ENCODE results near the gene EPHB1. TPM values are rescaled to one million over a fixed set of nuclear protein-coding genes. Genes with fewer than 3 reads are reported as not detected.
"Not testable (repeated sequence)": the region's sequence is repeated elsewhere in the genome, so short reads cannot be mapped to it uniquely, and the experiment has no call there.

EPHB1 gene
- total RNA-seq, 1 donor from 2014 or later, result 0.71 TPM

DNA sequence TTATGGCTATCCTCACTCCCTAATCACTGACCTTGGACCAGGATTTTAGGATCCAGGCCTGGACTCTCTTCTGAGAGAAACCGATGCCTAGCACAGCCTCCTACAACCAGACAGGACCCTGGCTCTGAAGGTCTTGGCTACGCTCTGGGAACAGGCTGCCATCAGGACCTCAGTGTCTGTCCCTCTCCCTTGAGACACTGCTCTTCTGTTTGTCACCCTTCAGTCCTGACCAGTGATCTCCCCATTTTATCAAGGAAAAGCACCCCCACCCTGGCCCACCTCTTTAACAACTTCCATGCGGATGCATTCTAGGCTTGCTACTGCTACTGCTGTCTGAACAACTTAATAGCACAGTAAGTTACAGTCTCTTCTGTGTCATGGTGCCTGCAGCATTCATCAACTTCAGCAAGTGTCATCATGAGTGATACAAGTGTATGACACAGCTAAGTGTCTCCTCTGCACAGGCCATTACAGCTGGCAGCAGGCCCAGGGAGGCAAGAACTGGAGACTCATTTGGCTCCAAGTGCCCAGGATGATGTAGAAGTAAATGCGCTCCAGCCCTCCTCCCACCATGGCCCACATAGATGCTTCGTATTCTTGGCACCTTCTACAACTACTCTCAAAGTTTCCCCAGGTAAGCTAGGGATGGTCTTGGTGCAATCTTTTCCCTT lies 302.4 kb downstream of the EPHB1 start:
- H3K4me1 Mint-ChIP-seq (ENCODE audit: low read depth), result no peaks in the 10 kb centered on the region
- no peaks in the 10 kb centered on the region for H3K36me3 Mint-ChIP-seq (ENCODE audit: low read depth)
- no peak for DNase-seq (ENCODE audit: low spot score)
- H3K4me3 Mint-ChIP-seq (ENCODE audit: low read depth), result no peak overlapping the region
- H3K27me3 Mint-ChIP-seq (ENCODE audit: low read depth), result no peaks in the 10 kb centered on the region
- intact Hi-C loops (cut with micrococcal nuclease), result no loop called here
- no peak overlapping the region for H3K27ac Mint-ChIP-seq
- H3K9me3 Mint-ChIP-seq, result no peaks in the 10 kb centered on the region

DNA sequence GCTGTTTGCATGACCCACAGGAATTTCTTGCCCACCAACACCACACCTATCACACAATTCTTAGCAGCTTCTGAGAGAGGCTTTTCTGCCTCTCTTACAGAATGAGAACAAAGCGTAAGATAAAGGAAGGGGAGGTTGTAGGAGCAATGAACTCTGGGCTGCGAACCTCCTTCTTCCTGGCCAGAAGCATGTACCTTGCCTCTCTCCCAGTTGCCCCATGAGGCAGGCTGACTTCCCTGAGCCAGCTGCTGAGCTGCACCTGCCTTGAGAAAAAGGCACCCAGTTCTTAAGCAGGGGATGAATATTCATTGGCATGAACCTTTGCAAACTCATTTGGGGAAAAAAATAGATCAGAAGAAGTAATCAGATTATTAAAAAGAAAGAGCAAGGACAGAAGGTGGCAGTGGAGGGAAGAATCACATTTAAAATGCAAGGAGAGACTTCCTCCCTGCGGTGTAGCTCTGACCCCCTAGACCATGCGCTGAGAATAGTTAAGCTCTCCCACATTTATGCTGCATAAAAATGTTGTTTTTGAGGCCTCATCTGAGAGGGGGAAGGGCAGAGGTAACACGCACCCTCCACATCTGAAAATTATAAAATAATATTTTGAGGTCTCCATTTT lies 304.8 kb downstream of the EPHB1 start:
- H3K27me3 Mint-ChIP-seq (ENCODE audit: low read depth), result no peaks in the 10 kb centered on the region
- intact Hi-C loops (cut with micrococcal nuclease), result no loop called here
- H3K9me3 Mint-ChIP-seq, result no peaks in the 10 kb centered on the region
- no peak overlapping the region for H3K27ac Mint-ChIP-seq
- no peak overlapping the region for H3K4me3 Mint-ChIP-seq (ENCODE audit: low read depth)
- H3K36me3 Mint-ChIP-seq (ENCODE audit: low read depth), result no peaks in the 10 kb centered on the region
- H3K4me1 Mint-ChIP-seq (ENCODE audit: low read depth), result no peaks in the 10 kb centered on the region
- no peak for DNase-seq (ENCODE audit: low spot score)

DNA sequence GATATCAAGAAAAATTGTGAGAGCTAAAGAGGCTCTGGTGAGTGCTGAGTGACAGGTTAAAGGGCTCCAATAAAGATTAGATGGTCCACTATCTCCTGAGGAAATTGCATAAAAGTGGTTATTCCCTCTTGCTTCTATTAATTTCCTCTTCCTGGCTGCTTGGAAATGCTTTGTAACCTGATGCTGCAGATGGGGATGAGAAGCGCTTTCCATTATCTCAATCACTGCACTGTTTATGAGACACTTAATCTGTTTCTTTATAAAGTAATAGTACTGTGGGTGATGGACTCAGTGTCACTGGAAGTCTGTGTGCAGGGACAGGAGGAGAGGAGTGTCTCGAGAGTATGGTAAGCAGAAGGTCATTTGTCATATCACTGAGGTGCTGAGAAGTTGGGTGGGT lies 305.3 kb downstream of the EPHB1 start:
- Mint-ChIP-seq H3K27ac (no peak overlapping the region), H3K9me3 (no peaks in the 10 kb centered on the region), H3K36me3 (ENCODE audit: low read depth) (no peaks in the 10 kb centered on the region), H3K4me3 (ENCODE audit: low read depth) (no peak overlapping the region), H3K27me3 (ENCODE audit: low read depth) (no peaks in the 10 kb centered on the region), H3K4me1 (ENCODE audit: low read depth) (no peaks in the 10 kb centered on the region)
- DNase-seq (ENCODE audit: low spot score), result no peak
- intact Hi-C loops (cut with micrococcal nuclease), result no loop called here

DNA sequence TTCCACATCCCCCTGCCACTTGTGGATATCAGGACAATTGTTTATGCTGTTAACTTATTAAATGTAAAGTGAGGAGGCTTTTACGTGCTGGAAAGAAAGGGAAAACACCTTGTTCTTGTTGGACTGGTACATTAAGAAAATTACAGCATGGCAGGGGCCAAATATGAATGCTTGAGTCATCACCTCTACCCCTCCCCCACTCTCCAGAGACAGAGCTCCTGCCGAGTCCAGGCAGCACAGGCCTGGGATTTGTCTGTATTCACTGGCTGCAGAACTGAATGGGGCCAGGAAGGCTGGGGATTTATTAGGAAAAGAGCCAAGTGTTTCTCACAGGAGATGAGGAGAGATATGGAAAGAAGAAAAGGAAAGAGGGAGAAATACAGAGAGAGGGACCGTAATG lies 308.9 kb downstream of the EPHB1 start:
- intact Hi-C loops (cut with micrococcal nuclease), result no loop called here

DNA sequence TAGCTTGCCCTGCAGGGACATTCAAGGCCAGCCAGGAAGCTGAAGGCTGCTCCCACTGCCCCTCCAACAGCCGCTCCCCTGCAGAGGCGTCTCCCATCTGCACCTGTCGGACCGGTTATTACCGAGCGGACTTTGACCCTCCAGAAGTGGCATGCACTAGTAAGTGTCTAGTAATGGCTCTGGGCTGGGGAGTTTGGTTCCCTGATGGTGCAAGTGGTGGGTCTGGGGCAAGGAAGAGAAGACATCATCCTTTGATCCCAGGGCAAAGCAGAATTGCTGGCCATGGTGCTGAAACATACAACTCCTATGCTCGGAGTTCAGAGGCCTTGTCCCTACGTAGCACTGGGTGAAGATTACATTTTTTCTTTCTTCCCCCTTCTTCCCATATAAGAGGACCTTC lies 311.4 kb downstream of the EPHB1 start:
- Mint-ChIP-seq H3K4me3 (ENCODE audit: low read depth) (no peak overlapping the region), H3K9me3 (no peaks in the 10 kb centered on the region), H3K4me1 (ENCODE audit: low read depth) (no peaks in the 10 kb centered on the region), H3K36me3 (ENCODE audit: low read depth) (no peaks in the 10 kb centered on the region), H3K27me3 (ENCODE audit: low read depth) (no peaks in the 10 kb centered on the region), H3K27ac (no peak overlapping the region)
- DNase-seq (ENCODE audit: low spot score), result no peak
- intact Hi-C loops (cut with micrococcal nuclease), result no loop called here

More for the DNA sequence above, 308.9 kb downstream of the EPHB1 start:
- H3K27me3 Mint-ChIP-seq (ENCODE audit: low read depth), result no peaks in the 10 kb centered on the region
- no peaks in the 10 kb centered on the region for H3K4me1 Mint-ChIP-seq (ENCODE audit: low read depth)
- no peaks in the 10 kb centered on the region for H3K9me3 Mint-ChIP-seq
- DNase-seq (ENCODE audit: low spot score), result no peak
- no peak overlapping the region for H3K4me3 Mint-ChIP-seq (ENCODE audit: low read depth)
- no peak overlapping the region for H3K27ac Mint-ChIP-seq
- H3K36me3 Mint-ChIP-seq (ENCODE audit: low read depth), result no peaks in the 10 kb centered on the region

DNA sequence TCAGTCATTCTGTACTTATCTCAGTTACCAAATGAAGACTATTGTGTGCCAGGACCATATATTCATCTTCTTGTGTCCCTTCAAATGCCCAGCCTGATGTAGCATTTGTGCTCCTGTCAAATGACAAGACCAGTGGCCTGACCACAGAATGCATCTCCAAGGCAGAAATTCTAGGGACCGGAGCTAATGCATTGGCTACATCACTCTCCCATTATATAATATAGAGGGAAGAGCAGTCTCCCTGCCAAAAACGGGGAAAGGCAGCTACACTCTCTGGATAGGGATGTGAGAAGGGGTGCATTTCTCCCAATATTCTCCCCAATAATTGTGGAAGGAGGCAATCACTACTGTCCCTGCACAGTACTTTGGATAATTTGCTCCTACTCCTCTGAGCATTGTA lies 312.0 kb downstream of the EPHB1 start:
- no peak overlapping the region for H3K27ac Mint-ChIP-seq
- no peak overlapping the region for H3K4me3 Mint-ChIP-seq (ENCODE audit: low read depth)
- intact Hi-C loops (cut with micrococcal nuclease), result no loop called here
- no peaks in the 10 kb centered on the region for H3K9me3 Mint-ChIP-seq
- no peaks in the 10 kb centered on the region for H3K4me1 Mint-ChIP-seq (ENCODE audit: low read depth)
- no peaks in the 10 kb centered on the region for H3K36me3 Mint-ChIP-seq (ENCODE audit: low read depth)
- H3K27me3 Mint-ChIP-seq (ENCODE audit: low read depth), result no peaks in the 10 kb centered on the region
- DNase-seq (ENCODE audit: low spot score), result no peak

DNA sequence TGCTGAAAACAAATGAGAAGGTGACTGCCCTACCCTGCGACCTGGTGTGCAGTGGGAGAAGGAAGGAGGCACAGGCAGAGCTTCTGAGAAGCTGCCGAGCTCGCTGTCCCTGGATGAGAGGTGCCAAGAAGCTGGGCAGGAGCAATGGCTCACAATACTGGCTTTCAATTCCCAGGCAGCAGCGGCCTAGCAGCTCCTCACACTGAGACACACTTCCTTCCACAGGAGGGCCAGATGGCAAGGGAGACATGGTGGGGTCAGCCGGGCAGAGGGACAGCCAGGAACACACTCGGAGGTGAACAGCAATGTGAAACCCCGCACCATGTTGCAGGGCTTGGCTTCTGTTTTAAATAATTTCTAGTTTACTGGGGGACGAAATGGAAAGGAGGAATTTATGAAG lies 314.6 kb downstream of the EPHB1 start:
- Mint-ChIP-seq H3K27me3 (ENCODE audit: low read depth) (no peaks in the 10 kb centered on the region), H3K4me3 (ENCODE audit: low read depth) (no peak overlapping the region), H3K27ac (no peak overlapping the region), H3K9me3 (no peaks in the 10 kb centered on the region), H3K36me3 (ENCODE audit: low read depth) (no peaks in the 10 kb centered on the region), H3K4me1 (ENCODE audit: low read depth) (no peaks in the 10 kb centered on the region)
- no peak for DNase-seq (ENCODE audit: low spot score)
- intact Hi-C loops (cut with micrococcal nuclease), result no loop called here

DNA sequence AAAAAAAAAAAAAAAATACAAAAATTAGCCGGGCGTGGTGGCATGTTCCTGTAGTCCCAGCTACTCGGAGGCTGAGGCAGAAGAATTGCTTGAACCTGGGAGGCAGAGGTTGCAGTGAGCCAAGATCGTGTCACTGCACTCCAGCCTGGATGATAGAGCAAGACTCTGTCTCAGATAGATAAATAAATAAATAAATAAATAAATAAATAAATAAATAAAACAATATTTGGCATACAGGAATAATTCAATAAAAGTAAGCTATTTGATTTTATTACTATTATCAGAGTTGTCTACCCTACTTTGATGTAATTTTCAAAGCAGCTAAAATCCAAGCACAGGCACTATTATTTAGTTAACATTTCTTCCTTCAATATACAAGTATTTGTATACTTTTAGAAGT lies 319.5 kb downstream of the EPHB1 start:
- DNase-seq (ENCODE audit: low spot score); H3K27ac Mint-ChIP-seq; H3K4me3 Mint-ChIP-seq (ENCODE audit: low read depth); H3K9me3 Mint-ChIP-seq; H3K4me1 Mint-ChIP-seq (ENCODE audit: low read depth); H3K27me3 Mint-ChIP-seq (ENCODE audit: low read depth); intact Hi-C loops (cut with micrococcal nuclease); H3K36me3 Mint-ChIP-seq (ENCODE audit: low read depth): not testable (repeated sequence)

DNA sequence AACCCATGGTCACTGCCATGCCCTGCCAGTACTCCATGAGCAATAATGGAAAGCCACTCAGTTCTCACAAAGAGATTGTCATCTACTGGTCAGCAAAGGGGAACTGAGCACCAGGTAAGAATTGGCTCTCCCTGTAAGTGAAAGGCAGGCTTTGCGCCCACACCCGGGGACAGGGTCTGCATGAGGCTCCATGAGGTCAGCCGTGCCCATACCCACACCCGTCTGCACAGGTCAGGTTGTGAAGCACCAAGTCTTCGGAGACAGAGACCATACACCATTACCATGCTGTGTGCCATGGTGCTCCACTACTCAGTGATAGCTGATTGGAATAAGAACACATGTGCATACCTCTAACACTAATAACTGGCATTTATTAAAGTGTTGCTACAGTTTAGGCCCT lies 322.9 kb downstream of the EPHB1 start:
- Mint-ChIP-seq H3K36me3 (ENCODE audit: low read depth) (no peaks in the 10 kb centered on the region), H3K27ac (no peak overlapping the region), H3K4me3 (ENCODE audit: low read depth) (no peak overlapping the region), H3K27me3 (ENCODE audit: low read depth) (no peaks in the 10 kb centered on the region), H3K9me3 (no peaks in the 10 kb centered on the region), H3K4me1 (ENCODE audit: low read depth) (no peaks in the 10 kb centered on the region)
- DNase-seq (ENCODE audit: low spot score), result no peak
- intact Hi-C loops (cut with micrococcal nuclease), result no loop called here

DNA sequence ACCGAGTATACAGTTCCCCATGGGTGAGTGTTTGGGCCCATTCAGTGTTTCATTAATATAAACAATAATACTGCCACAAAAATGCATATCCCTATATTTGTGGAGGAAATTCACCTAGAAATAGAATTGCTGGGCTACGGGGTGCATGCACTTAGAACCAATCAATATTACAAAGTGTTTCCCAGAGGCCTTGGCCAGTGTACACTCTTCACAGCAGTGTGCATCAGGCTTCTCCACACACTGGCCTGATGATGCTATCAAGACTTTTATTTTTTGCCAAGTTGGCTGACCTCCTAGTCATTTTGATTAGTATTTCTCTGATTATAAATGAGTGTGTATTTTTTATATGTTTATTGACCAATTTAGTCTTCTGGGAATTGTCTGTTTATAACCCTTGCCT lies 323.7 kb downstream of the EPHB1 start:
- intact Hi-C loops (cut with micrococcal nuclease), result no loop called here
- Mint-ChIP-seq H3K4me3 (ENCODE audit: low read depth) (no peak overlapping the region), H3K9me3 (no peaks in the 10 kb centered on the region), H3K36me3 (ENCODE audit: low read depth) (no peaks in the 10 kb centered on the region), H3K27me3 (ENCODE audit: low read depth) (no peaks in the 10 kb centered on the region), H3K27ac (no peak overlapping the region), H3K4me1 (ENCODE audit: low read depth) (no peaks in the 10 kb centered on the region)
- no peak for DNase-seq (ENCODE audit: low spot score)

DNA sequence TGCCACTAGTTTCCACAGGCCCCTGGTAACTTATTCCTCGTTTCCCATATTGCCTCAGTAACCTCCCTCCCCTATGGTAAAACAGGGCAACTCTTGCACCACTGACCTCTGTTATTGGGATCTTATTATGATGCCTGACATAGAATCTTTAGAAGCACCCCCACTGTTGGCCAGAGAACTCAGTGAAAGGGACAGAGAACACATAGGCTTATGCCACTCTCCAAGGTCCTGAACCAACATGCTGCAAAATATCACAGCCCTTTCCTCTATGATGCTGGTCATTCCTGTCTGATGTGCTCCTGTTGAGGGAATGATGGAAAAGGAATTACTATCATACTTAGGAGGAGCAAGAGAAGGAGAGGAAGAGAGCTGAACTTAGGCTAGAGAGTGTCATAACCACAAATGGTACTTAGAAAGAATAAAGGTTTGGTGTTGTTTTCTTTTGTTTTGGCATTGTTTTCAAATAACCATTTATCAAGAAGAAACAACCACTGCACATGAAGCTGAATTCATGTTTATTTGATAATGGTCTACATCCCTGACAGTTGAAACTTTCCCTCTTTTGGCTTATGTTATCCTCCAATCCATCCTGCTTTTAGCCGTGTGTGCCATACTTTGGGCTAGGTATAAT lies 330.2 kb downstream of the EPHB1 start:
- peaks cover 4% of the 10 kb centered on the region for H3K9me3 Mint-ChIP-seq
- DNase-seq (ENCODE audit: low spot score), result no peak
- H3K4me1 Mint-ChIP-seq (ENCODE audit: low read depth), result no peaks in the 10 kb centered on the region
- intact Hi-C loops (cut with micrococcal nuclease), result no loop called here
- H3K27ac Mint-ChIP-seq, result no peak overlapping the region
- H3K36me3 Mint-ChIP-seq (ENCODE audit: low read depth), result no peaks in the 10 kb centered on the region
- H3K27me3 Mint-ChIP-seq (ENCODE audit: low read depth), result no peaks in the 10 kb centered on the region
- H3K4me3 Mint-ChIP-seq (ENCODE audit: low read depth), result no peak overlapping the region

DNA sequence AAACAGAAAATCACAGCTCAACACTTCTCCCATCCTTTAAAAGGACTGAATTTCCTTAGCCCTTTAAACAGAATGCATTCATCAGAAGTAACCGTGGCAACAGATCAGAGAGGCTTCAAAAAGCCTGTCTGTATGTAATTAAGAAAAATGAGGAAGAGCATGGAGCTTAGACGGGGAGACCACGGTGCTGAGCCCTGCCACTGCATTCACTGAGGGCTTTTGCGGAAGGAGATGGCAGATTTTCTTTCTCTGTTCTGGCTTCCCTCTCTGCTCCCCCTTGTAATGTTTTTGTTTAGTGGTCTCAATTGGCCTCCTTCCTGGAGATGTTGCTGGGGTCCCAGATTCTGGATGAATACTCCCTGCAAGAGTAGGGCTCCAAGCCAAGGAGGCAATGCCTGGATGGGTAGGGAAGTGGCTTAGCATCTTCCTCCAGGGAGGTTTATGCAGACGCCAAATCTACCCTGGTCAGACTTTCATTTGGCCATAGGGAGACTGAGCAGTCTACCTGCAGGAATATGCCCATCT lies 332.9 kb downstream of the EPHB1 start:
- Mint-ChIP-seq H3K9me3 (peaks cover 4% of the 10 kb centered on the region), H3K27ac (no peak overlapping the region), H3K4me1 (ENCODE audit: low read depth) (no peaks in the 10 kb centered on the region), H3K36me3 (ENCODE audit: low read depth) (no peaks in the 10 kb centered on the region), H3K27me3 (ENCODE audit: low read depth) (no peaks in the 10 kb centered on the region), H3K4me3 (ENCODE audit: low read depth) (no peak overlapping the region)
- no peak for DNase-seq (ENCODE audit: low spot score)
- intact Hi-C loops (cut with micrococcal nuclease), result no loop called here

DNA sequence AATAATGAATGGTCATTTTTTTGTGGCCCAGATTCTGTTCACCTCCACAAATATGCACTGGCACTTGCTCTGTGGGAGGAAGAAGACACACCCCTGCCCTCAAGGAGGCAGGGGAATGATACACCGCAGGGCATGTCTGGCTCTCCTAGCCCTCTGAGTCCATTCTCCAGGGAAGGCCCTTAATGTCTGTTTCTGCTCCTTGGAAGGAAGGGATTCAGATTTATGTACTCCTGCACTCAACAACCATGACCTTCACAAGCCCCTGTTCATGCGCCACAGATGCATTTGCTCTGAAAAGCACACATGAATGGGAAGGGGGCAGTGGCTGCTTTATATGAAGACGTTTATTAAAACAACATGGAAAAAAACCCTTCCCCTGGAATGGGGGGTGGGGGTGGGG lies 333.8 kb downstream of the EPHB1 start:
- Mint-ChIP-seq H3K4me3 (ENCODE audit: low read depth) (no peak overlapping the region), H3K27me3 (ENCODE audit: low read depth) (no peaks in the 10 kb centered on the region), H3K4me1 (ENCODE audit: low read depth) (no peaks in the 10 kb centered on the region), H3K9me3 (peaks cover 4% of the 10 kb centered on the region), H3K27ac (no peak overlapping the region), H3K36me3 (ENCODE audit: low read depth) (no peaks in the 10 kb centered on the region)
- intact Hi-C loops (cut with micrococcal nuclease), result no loop called here
- DNase-seq (ENCODE audit: low spot score), result no peak

Data from activated T-helper 2 cell treated with anti-CD3 and anti-CD28 coated beads, Interferon-gamma antibody, Interleukin-2, Interleukin-4, amounts not matched to agents 10 μg/mL and 5 μg/mL and 100 μg/mL, durations not matched to agents 14 hours and 24 hours and 36 hours (primary cell).